ENCODE results near the gene AKT1.

DNA sequence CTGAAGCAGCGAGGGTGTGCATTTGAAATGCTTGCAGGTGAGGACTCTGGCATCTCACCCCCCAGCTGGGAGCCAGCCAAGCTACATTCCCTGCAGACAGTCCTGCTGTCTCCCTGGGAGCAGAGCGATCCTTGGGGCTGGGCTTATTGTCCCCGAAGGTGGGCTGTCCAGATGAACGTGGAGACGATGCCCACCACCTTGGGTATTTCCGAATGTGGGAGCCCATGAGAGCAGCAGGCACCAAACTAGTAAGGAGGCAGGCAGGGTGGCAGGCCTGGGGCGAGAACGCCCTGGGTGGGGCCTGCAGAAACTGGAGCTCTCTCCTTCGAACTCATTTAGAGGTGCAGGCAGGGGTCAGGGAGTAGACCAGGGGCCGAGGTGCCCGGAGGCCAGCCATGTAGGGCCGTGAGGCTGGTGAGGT lies 23.8 kb upstream of the AKT1 start:
- no peak for TF ChIP-seq EZH2 (IDR thresholded peaks at IDR 0.05; ENCODE audit: low read depth, unreplicated experiment)
- TF ChIP-seq, protein P1, sequence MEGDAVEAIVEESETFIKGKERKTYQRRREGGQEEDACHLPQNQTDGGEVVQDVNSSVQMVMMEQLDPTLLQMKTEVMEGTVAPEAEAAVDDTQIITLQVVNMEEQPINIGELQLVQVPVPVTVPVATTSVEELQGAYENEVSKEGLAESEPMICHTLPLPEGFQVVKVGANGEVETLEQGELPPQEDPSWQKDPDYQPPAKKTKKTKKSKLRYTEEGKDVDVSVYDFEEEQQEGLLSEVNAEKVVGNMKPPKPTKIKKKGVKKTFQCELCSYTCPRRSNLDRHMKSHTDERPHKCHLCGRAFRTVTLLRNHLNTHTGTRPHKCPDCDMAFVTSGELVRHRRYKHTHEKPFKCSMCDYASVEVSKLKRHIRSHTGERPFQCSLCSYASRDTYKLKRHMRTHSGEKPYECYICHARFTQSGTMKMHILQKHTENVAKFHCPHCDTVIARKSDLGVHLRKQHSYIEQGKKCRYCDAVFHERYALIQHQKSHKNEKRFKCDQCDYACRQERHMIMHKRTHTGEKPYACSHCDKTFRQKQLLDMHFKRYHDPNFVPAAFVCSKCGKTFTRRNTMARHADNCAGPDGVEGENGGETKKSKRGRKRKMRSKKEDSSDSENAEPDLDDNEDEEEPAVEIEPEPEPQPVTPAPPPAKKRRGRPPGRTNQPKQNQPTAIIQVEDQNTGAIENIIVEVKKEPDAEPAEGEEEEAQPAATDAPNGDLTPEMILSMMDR (conservative IDR thresholded peaks at IDR 0.05; ENCODE audit: low read depth in 2 of 2) = no peak
- no peak for TF ChIP-seq CREB1 (CRISPR knock-in tag; IDR thresholded peaks at IDR 0.05; ENCODE audit: low read depth)
- TF ChIP-seq POLR2AphosphoS5 (IDR thresholded peaks at IDR 0.05; ENCODE audit: low read depth) = no peak
- TF ChIP-seq, protein P2, sequence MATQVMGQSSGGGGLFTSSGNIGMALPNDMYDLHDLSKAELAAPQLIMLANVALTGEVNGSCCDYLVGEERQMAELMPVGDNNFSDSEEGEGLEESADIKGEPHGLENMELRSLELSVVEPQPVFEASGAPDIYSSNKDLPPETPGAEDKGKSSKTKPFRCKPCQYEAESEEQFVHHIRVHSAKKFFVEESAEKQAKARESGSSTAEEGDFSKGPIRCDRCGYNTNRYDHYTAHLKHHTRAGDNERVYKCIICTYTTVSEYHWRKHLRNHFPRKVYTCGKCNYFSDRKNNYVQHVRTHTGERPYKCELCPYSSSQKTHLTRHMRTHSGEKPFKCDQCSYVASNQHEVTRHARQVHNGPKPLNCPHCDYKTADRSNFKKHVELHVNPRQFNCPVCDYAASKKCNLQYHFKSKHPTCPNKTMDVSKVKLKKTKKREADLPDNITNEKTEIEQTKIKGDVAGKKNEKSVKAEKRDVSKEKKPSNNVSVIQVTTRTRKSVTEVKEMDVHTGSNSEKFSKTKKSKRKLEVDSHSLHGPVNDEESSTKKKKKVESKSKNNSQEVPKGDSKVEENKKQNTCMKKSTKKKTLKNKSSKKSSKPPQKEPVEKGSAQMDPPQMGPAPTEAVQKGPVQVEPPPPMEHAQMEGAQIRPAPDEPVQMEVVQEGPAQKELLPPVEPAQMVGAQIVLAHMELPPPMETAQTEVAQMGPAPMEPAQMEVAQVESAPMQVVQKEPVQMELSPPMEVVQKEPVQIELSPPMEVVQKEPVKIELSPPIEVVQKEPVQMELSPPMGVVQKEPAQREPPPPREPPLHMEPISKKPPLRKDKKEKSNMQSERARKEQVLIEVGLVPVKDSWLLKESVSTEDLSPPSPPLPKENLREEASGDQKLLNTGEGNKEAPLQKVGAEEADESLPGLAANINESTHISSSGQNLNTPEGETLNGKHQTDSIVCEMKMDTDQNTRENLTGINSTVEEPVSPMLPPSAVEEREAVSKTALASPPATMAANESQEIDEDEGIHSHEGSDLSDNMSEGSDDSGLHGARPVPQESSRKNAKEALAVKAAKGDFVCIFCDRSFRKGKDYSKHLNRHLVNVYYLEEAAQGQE (IDR thresholded peaks at IDR 0.05; ENCODE audit: unreplicated experiment) = no peak
- no peak for TF ChIP-seq EZH2phosphoT487 (IDR thresholded peaks at IDR 0.05; ENCODE audit: unreplicated experiment)
- TF ChIP-seq, protein P3, sequence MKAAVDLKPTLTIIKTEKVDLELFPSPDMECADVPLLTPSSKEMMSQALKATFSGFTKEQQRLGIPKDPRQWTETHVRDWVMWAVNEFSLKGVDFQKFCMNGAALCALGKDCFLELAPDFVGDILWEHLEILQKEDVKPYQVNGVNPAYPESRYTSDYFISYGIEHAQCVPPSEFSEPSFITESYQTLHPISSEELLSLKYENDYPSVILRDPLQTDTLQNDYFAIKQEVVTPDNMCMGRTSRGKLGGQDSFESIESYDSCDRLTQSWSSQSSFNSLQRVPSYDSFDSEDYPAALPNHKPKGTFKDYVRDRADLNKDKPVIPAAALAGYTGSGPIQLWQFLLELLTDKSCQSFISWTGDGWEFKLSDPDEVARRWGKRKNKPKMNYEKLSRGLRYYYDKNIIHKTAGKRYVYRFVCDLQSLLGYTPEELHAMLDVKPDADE (IDR thresholded peaks at IDR 0.05) = no peak
- TF ChIP-seq JUNB (IDR thresholded peaks at IDR 0.05; ENCODE audit: unreplicated experiment) = no peak
- no peak for TF ChIP-seq ZNF114 (CRISPR knock-in tag; IDR thresholded peaks at IDR 0.05)
- no peak for TF ChIP-seq ZNF331 (CRISPR knock-in tag; IDR thresholded peaks at IDR 0.05; ENCODE audit: low read depth)
- TF ChIP-seq, protein P4, sequence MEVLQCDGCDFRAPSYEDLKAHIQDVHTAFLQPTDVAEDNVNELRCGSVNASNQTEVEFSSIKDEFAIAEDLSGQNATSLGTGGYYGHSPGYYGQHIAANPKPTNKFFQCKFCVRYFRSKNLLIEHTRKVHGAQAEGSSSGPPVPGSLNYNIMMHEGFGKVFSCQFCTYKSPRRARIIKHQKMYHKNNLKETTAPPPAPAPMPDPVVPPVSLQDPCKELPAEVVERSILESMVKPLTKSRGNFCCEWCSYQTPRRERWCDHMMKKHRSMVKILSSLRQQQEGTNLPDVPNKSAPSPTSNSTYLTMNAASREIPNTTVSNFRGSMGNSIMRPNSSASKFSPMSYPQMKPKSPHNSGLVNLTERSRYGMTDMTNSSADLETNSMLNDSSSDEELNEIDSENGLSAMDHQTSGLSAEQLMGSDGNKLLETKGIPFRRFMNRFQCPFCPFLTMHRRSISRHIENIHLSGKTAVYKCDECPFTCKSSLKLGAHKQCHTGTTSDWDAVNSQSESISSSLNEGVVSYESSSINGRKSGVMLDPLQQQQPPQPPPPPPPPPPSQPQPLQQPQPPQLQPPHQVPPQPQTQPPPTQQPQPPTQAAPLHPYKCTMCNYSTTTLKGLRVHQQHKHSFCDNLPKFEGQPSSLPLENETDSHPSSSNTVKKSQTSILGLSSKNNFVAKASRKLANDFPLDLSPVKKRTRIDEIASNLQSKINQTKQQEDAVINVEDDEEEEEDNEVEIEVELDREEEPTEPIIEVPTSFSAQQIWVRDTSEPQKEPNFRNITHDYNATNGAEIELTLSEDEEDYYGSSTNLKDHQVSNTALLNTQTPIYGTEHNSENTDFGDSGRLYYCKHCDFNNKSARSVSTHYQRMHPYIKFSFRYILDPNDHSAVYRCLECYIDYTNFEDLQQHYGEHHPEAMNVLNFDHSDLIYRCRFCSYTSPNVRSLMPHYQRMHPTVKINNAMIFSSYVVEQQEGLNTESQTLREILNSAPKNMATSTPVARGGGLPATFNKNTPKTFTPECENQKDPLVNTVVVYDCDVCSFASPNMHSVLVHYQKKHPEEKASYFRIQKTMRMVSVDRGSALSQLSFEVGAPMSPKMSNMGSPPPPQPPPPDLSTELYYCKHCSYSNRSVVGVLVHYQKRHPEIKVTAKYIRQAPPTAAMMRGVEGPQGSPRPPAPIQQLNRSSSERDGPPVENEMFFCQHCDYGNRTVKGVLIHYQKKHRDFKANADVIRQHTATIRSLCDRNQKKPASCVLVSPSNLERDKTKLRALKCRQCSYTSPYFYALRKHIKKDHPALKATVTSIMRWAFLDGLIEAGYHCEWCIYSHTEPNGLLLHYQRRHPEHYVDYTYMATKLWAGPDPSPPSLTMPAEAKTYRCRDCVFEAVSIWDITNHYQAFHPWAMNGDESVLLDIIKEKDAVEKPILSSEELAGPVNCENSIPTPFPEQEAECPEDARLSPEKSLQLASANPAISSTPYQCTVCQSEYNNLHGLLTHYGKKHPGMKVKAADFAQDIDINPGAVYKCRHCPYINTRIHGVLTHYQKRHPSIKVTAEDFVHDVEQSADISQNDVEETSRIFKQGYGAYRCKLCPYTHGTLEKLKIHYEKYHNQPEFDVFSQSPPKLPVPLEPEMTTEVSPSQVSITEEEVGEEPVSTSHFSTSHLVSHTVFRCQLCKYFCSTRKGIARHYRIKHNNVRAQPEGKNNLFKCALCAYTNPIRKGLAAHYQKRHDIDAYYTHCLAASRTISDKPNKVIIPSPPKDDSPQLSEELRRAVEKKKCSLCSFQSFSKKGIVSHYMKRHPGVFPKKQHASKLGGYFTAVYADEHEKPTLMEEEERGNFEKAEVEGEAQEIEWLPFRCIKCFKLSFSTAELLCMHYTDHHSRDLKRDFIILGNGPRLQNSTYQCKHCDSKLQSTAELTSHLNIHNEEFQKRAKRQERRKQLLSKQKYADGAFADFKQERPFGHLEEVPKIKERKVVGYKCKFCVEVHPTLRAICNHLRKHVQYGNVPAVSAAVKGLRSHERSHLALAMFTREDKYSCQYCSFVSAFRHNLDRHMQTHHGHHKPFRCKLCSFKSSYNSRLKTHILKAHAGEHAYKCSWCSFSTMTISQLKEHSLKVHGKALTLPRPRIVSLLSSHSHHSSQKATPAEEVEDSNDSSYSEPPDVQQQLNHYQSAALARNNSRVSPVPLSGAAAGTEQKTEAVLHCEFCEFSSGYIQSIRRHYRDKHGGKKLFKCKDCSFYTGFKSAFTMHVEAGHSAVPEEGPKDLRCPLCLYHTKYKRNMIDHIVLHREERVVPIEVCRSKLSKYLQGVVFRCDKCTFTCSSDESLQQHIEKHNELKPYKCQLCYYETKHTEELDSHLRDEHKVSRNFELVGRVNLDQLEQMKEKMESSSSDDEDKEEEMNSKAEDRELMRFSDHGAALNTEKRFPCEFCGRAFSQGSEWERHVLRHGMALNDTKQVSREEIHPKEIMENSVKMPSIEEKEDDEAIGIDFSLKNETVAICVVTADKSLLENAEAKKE (CRISPR knock-in tag; IDR thresholded peaks at IDR 0.05) = no peak
- no peak for TF ChIP-seq STAT1 (IDR thresholded peaks at IDR 0.05; ENCODE audit: unreplicated experiment)
- TF ChIP-seq NANOG (IDR thresholded peaks at IDR 0.05; ENCODE audit: borderline replicate concordance) = no peak

Measured in GM23338 (cell line).